Fibroblast of lung (primary cell): ENCODE measurements around the gene ITPK1.

Experiments
- EZH2 ChIP-seq: IDR thresholded peaks from 2 replicates; pipeline ENCODE4 v1.5.1; 2012; ENCODE audit warnings: low read length, control low read depth, mild to moderate bottlenecking; ENCODE audit errors: missing control alignments
- TF ChIP-seq, protein P1 (sequence below), 2 donors: IDR thresholded peaks in 1 of 2; conservative IDR thresholded peaks in 1 of 2; 1 replicate in 1 of 2; 2 replicates in 1 of 2; pipeline ENCODE4 v1.5.1; 2011 to 2012; ENCODE audit warnings: low read length in 2 of 2, control low read depth in 1 of 2, inconsistent platforms in 1 of 2, low read depth in 1 of 2, mild to moderate bottlenecking in 1 of 2

DNA sequence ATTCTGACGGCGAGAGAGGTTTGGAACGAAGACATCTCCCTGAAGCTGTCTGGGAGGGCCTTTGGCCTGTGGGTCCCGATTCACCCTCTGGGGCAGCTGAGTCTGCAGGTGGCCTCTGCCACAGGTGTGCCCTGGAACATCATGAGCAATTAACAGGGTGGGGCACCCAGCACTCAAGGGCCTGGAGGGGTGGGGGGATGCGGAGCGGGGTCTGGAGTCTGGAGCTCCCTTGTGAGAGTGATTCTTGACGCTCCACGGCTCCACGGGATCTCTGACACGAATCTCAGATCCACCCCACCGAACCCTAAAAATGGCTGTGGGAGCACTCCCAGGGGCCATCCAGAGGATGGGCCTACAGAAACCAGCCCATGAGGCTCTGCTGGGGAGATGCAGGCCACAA, 8.3 kb downstream of the ITPK1 start:
- TF ChIP-seq, protein P1, sequence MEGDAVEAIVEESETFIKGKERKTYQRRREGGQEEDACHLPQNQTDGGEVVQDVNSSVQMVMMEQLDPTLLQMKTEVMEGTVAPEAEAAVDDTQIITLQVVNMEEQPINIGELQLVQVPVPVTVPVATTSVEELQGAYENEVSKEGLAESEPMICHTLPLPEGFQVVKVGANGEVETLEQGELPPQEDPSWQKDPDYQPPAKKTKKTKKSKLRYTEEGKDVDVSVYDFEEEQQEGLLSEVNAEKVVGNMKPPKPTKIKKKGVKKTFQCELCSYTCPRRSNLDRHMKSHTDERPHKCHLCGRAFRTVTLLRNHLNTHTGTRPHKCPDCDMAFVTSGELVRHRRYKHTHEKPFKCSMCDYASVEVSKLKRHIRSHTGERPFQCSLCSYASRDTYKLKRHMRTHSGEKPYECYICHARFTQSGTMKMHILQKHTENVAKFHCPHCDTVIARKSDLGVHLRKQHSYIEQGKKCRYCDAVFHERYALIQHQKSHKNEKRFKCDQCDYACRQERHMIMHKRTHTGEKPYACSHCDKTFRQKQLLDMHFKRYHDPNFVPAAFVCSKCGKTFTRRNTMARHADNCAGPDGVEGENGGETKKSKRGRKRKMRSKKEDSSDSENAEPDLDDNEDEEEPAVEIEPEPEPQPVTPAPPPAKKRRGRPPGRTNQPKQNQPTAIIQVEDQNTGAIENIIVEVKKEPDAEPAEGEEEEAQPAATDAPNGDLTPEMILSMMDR (conservative IDR thresholded peaks at IDR 0.05 in 1 of 2, IDR thresholded peaks at IDR 0.05 in 1 of 2; ENCODE audit: low read depth in 1 of 2, low read length in 2 of 2) = no peak
- TF ChIP-seq EZH2 = no peak
